HG03103 (cell line): ENCODE measurements around the gene PER3.
"Not testable (repeated sequence)": the region's sequence is repeated elsewhere in the genome, so short reads cannot be mapped to it uniquely, and the experiment has no call there.

Experiments used
- ATAC-seq: cut with Tn5 transposase; IDR thresholded peaks from one replicate; pipeline ENCODE4 v1.9.1; 2021; ENCODE audit warnings: low read depth; ENCODE audit not compliant: unreplicated experiment

Gene PER3

GRCh38 chr1:7777591-7777990 is 6.5 kb upstream of the PER3 start:
- no peak for ATAC-seq

- no peak for ATAC-seq
These were observed 5.9 kb upstream of the PER3 start for GRCh38 chr1:7778133-7778628.

- ATAC-seq = no peak
These were observed 3.1 kb upstream of the PER3 start for GRCh38 chr1:7780976-7781375.

- no peak for ATAC-seq
These were observed 2.6 kb upstream of the PER3 start for GRCh38 chr1:7781501-7781900.

GRCh38 chr1:7781923-7782495 is 2.1 kb upstream of the PER3 start:
- no peak for ATAC-seq

GRCh38 chr1:7783178-7783711 is 846 bp upstream of the PER3 start:
- ATAC-seq = no peak

GRCh38 chr1:7784492-7785071 is 491 bp downstream of the PER3 start:
- no peak for ATAC-seq

- ATAC-seq = no peak
These were observed 1.0 kb downstream of the PER3 start for GRCh38 chr1:7785108-7785507.

GRCh38 chr1:7786795-7787194 is 2.7 kb downstream of the PER3 start:
- ATAC-seq = no peak

- no peak for ATAC-seq
These were observed 5.7 kb downstream of the PER3 start for GRCh38 chr1:7789828-7790227.

- not testable (repeated sequence) for ATAC-seq
These were observed 6.9 kb downstream of the PER3 start for GRCh38 chr1:7791027-7791426.

- no peak for ATAC-seq
These were observed 11.3 kb downstream of the PER3 start for GRCh38 chr1:7795406-7795805.

GRCh38 chr1:7805460-7805859 is 21.4 kb downstream of the PER3 start:
- no peak for ATAC-seq

GRCh38 chr1:7808253-7808844 is 24.3 kb downstream of the PER3 start:
- no peak for ATAC-seq

- ATAC-seq = no peak
These were observed 25.7 kb downstream of the PER3 start for GRCh38 chr1:7809742-7810141.

GRCh38 chr1:7810395-7810794 is 26.3 kb downstream of the PER3 start:
- ATAC-seq = no peak

- no peak for ATAC-seq
These were observed 27.4 kb downstream of the PER3 start for GRCh38 chr1:7811476-7811875.

GRCh38 chr1:7813677-7814373 is 29.7 kb downstream of the PER3 start:
- no peak for ATAC-seq

- ATAC-seq = no peak
These were observed 37.2 kb downstream of the PER3 start for GRCh38 chr1:7821282-7821681.

GRCh38 chr1:7824701-7825100 is 40.6 kb downstream of the PER3 start:
- ATAC-seq = no peak

- ATAC-seq = no peak
These were observed 42.3 kb downstream of the PER3 start for GRCh38 chr1:7826363-7826762.
